ENCODE measurements around the gene OR4X2. TPM values are rescaled to one million over a fixed set of nuclear protein-coding genes. Genes with fewer than 3 reads are reported as not detected.

Gene OR4X2
- total and polyA plus RNA-seq, 10 of the 15 experiments (the other 5 are each of a cell fraction or from before 2014, with no cell fraction given): not detected

GRCh38 chr11:48248902-48249301 lies 4.0 kb downstream of the OR4X2 start:
- Histone ChIP-seq H2AFZ (ENCODE audit: control insufficient read depth, low read depth, low read length) (no peak overlapping the region), H3K4me2 (ENCODE audit: control insufficient read depth, insufficient read depth) (no peak overlapping the region), H3K79me2 (ENCODE audit: control insufficient read depth, insufficient read depth, low read length) (no peaks in the 10 kb centered on the region), H3K4me1 (ENCODE audit: control insufficient read depth, insufficient read depth, low read length) (no peaks in the 10 kb centered on the region), H4K20me1 (ENCODE audit: control insufficient read depth, insufficient read depth) (no peaks in the 10 kb centered on the region), H3K9me3 (replicated peaks; ENCODE audit: control insufficient read depth, insufficient read depth, low read length) (no peaks in the 10 kb centered on the region), H3K4me3 (no peak overlapping the region), H3K27me3 (replicated peaks in 1 of 2; ENCODE audit: control insufficient read depth in 2 of 2, insufficient read depth in 2 of 2, low read length in 1 of 2) (no peaks in the 10 kb centered on the region), H3K27ac (ENCODE audit: control insufficient read depth, insufficient read depth) (no peak overlapping the region), H3K9ac (ENCODE audit: control insufficient read depth, insufficient read depth, low read length) (no peak overlapping the region), H3K36me3 (ENCODE audit: control insufficient read depth in 2 of 2, insufficient read depth in 2 of 2, low read length in 1 of 2) (no peaks in the 10 kb centered on the region)
- ChIA-PET RAD21 (ENCODE audit: unreplicated experiment) (no interaction called here), CTCF (no interaction called here), SMC1A (ENCODE audit: uncharacterized antibody, unreplicated experiment) (no interaction called here), POLR2A (no interaction called here)
- FAIRE-seq (no peak), DNase-seq (ENCODE audit: low read depth, low spot score) (no peak), ATAC-seq (no peak)
- BruUV-seq (replicated peaks): no TSS peak
- WGBS (ENCODE audit: insufficient coverage, insufficient replicate concordance, low lambda C conversion rate, missing lambda C conversion rate): 83% methylated on average over 1 of the region's 1 CpG
- intact Hi-C loops (cut with micrococcal nuclease; ENCODE audit: unreplicated experiment) (no loop called here), in situ Hi-C loops (cut with MboI) (no loop called here)
- TF ChIP-seq WRNIP1 (IDR thresholded peaks at IDR 0.05; ENCODE audit: borderline replicate concordance, low read depth, low read length) (no peak), IRF4 (IDR thresholded peaks at IDR 0.05; ENCODE audit: low read depth, low read length) (no peak), KLF5 (IDR thresholded peaks at IDR 0.05; ENCODE audit: partially characterized antibody) (no peak), CREM (IDR thresholded peaks at IDR 0.05; ENCODE audit: low read depth) (no peak), ATF7 (IDR thresholded peaks at IDR 0.05; ENCODE audit: low read depth) (no peak), NKRF (conservative IDR thresholded peaks at IDR 0.05) (no peak), BCL3 (IDR thresholded peaks at IDR 0.05; ENCODE audit: borderline replicate concordance, insufficient read depth, low read depth, low read length, poor library complexity, severe bottlenecking) (no peak), NR2C2 (IDR thresholded peaks at IDR 0.05; ENCODE audit: borderline replicate concordance, control insufficient read depth, insufficient read length, low read depth) (no peak), TAF1 (IDR thresholded peaks at IDR 0.05; ENCODE audit: borderline replicate concordance, low read depth, low read length) (no peak), NBN (IDR thresholded peaks at IDR 0.05) (no peak), RB1 (IDR thresholded peaks at IDR 0.05; ENCODE audit: borderline replicate concordance) (no peak), GATAD2B (conservative IDR thresholded peaks at IDR 0.05; ENCODE audit: low read depth) (no peak), SUZ12 (IDR thresholded peaks at IDR 0.05; ENCODE audit: unreplicated experiment) (no peak)
